Liver (tissue), 9 donors: Measurements from ENCODE around the gene CNTLN. TPM values are rescaled to one million over a fixed set of nuclear protein-coding genes. Genes with fewer than 3 reads are reported as not detected.
"Not testable (repeated sequence)": the region's sequence is repeated elsewhere in the genome, so short reads cannot be mapped to it uniquely, and the experiment has no call there.

ENCODE experiments used
- DNase-seq: peaks from one replicate; pipeline ENCODE4 v3.0.0-alpha.2; 2017; ENCODE audit warnings: low spot score
- H3K27ac ChIP-seq, 2 donors: one replicate each; pipeline ENCODE4 v1.7.0; 2013; ENCODE audit warnings: inconsistent platforms in 2 of 2, low read length in 2 of 2, control low read depth in 1 of 2, low read depth in 1 of 2, mild to moderate bottlenecking in 1 of 2
- H3K27me3 ChIP-seq, 4 donors: one replicate each; pipeline versions ENCODE4 v1.6.1 to v1.7.0; 2013; ENCODE audit warnings: low read length in 3 of 4, inconsistent platforms in 1 of 4, mild to moderate bottlenecking in 1 of 4, moderate library complexity in 1 of 4; ENCODE audit not compliant: control insufficient read depth in 4 of 4, insufficient read depth in 4 of 4
- H3K36me3 ChIP-seq, 4 donors: one replicate each; pipeline versions ENCODE4 v1.6.1 to v1.7.0; 2013; ENCODE audit warnings: low read length in 3 of 4, mild to moderate bottlenecking in 3 of 4, low read depth in 1 of 4, moderate library complexity in 1 of 4; ENCODE audit not compliant: control insufficient read depth in 4 of 4, insufficient read depth in 3 of 4
- H3K4me1 ChIP-seq, 4 donors: one replicate each; pipeline versions ENCODE4 v1.6.1 to v1.7.0; 2013; ENCODE audit warnings: low read length in 3 of 4, mild to moderate bottlenecking in 3 of 4, moderate library complexity in 1 of 4; ENCODE audit not compliant: control insufficient read depth in 4 of 4, insufficient read depth in 4 of 4
- H3K4me3 ChIP-seq, 3 donors: one replicate each; pipeline versions ENCODE4 v1.6.1 to v1.7.0; 2013; ENCODE audit warnings: low read length in 3 of 3, control low read depth in 1 of 3, low read depth in 1 of 3, mild to moderate bottlenecking in 1 of 3
- H3K9ac ChIP-seq, 2 donors: one replicate each; pipeline ENCODE4 v1.7.0; 2013; ENCODE audit warnings: low read length in 2 of 2, mild to moderate bottlenecking in 2 of 2, moderate library complexity in 2 of 2, control low read depth in 1 of 2, low read depth in 1 of 2
- H3K9me3 ChIP-seq, 4 donors: one replicate each; pipeline versions ENCODE4 v1.6.1 to v1.7.0; 2013; ENCODE audit warnings: low read length in 3 of 4; ENCODE audit not compliant: control insufficient read depth in 4 of 4
- ATF3 ChIP-seq: IDR thresholded peaks from 2 replicates; pipeline ENCODE4 v1.6.1; 2016; ENCODE audit warnings: antibody characterized with exemption
- CTCF ChIP-seq: fragments of 150-350 bp; IDR thresholded peaks from 2 replicates; pipeline ENCODE4 v1.5.1; 2017; ENCODE audit warnings: improper control_type of control experiment, low read depth, low read length; ENCODE audit not compliant: missing input control
- EGR1 ChIP-seq, 2 donors: IDR thresholded peaks; 2 replicates each; pipeline ENCODE4 v1.6.1; 2016 to 2018; ENCODE audit warnings: antibody characterized with exemption in 2 of 2, low read depth in 2 of 2
- FOXA1 ChIP-seq: IDR thresholded peaks from 2 replicates; pipeline ENCODE4 v1.6.1; 2016; ENCODE audit warnings: antibody characterized with exemption
- FOXA2 ChIP-seq: IDR thresholded peaks from 2 replicates; pipeline ENCODE4 v1.6.1; 2016; ENCODE audit warnings: antibody characterized with exemption
- HNF4A ChIP-seq, 2 donors: conservative IDR thresholded peaks; 2 replicates each; pipeline ENCODE4 v1.6.1; 2016; ENCODE audit warnings: antibody characterized with exemption in 2 of 2, mild to moderate bottlenecking in 2 of 2
- HNF4G ChIP-seq: IDR thresholded peaks from 2 replicates; pipeline ENCODE4 v1.6.1; 2016; ENCODE audit warnings: antibody characterized with exemption
- JUND ChIP-seq, 2 donors: IDR thresholded peaks; 2 replicates each; pipeline ENCODE4 v1.6.1; 2016; ENCODE audit warnings: antibody characterized with exemption in 2 of 2
- NR2F2 ChIP-seq: IDR thresholded peaks from 2 replicates; pipeline ENCODE4 v1.6.1; 2016; ENCODE audit warnings: antibody characterized with exemption
- RAD21 ChIP-seq, 2 donors: IDR thresholded peaks; 2 replicates each; pipeline ENCODE4 v1.6.1; 2016; ENCODE audit warnings: antibody characterized with exemption in 2 of 2, mild to moderate bottlenecking in 2 of 2
- TAF1 ChIP-seq: conservative IDR thresholded peaks from 2 replicates; pipeline ENCODE4 v1.6.1; 2016; ENCODE audit warnings: antibody characterized with exemption, mild to moderate bottlenecking
- WGBS: extraction: QIAGEN DNeasy Blood & Tissue Kit; methylation state at CpG from one replicate; pipeline ENCODE4 v1.1.7; 2013; 5-methylcytosine and 5-hydroxymethylcytosine counted together
- polyA plus RNA-seq, 2 donors: library from polyadenylated mRNA; stranded (reverse) in 1 of 2; unstranded in 1 of 2; fragments of 200-250 nt in 1 of 2; fragments of >200 nt in 1 of 2; fragmentation: Nextera tagmentation in 1 of 2; extraction: Ambion mirVana in 1 of 2; gene quantifications; one replicate each; pipeline versions ENCODE4 v1.2.1 to v1.2.3, GENCODE V29; 2013 to 2015
- total RNA-seq, 2 donors: library from RNA; depleted of rRNA; stranded (reverse); fragments of >200 nt; gene quantifications; one replicate each; pipeline ENCODE4 v1.2.3, GENCODE V29; 2014
- TF ChIP-seq, protein P1 (sequence below): IDR thresholded peaks from 2 replicates; pipeline ENCODE4 v1.6.1; 2016; ENCODE audit warnings: antibody characterized with exemption, mild to moderate bottlenecking
- donor health status: healthy.
- donor health status: healthy.
- donor health status: healthy.
- donor health status: healthy.
- donor health status: healthy.

Gene CNTLN
- total and polyA plus RNA-seq, 4 donors: 2.8 to 31.4 (median 11.0) TPM

GRCh38 chr9:17521100-17521855 is 386.4 kb downstream of the CNTLN start:
- Histone ChIP-seq H3K27me3 (no peaks in the 10 kb centered on the region), H3K9me3 (no peaks in the 10 kb centered on the region), H3K36me3 (no peaks in the 10 kb centered on the region), H3K27ac (no peak overlapping the region), H3K4me1 (peaks cover 0 to 11% (median 8%) of the 10 kb centered on the region in 4 donors), H3K4me3 (no peak overlapping the region), H3K9ac (no peak overlapping the region)
- WGBS: 88% methylated on average over 3 of the region's 3 CpGs
- DNase-seq: no peak
- no peak for TF ChIP-seq JUND (IDR thresholded peaks at IDR 0.05)
- no peak for TF ChIP-seq ATF3
- TF ChIP-seq, protein P1, sequence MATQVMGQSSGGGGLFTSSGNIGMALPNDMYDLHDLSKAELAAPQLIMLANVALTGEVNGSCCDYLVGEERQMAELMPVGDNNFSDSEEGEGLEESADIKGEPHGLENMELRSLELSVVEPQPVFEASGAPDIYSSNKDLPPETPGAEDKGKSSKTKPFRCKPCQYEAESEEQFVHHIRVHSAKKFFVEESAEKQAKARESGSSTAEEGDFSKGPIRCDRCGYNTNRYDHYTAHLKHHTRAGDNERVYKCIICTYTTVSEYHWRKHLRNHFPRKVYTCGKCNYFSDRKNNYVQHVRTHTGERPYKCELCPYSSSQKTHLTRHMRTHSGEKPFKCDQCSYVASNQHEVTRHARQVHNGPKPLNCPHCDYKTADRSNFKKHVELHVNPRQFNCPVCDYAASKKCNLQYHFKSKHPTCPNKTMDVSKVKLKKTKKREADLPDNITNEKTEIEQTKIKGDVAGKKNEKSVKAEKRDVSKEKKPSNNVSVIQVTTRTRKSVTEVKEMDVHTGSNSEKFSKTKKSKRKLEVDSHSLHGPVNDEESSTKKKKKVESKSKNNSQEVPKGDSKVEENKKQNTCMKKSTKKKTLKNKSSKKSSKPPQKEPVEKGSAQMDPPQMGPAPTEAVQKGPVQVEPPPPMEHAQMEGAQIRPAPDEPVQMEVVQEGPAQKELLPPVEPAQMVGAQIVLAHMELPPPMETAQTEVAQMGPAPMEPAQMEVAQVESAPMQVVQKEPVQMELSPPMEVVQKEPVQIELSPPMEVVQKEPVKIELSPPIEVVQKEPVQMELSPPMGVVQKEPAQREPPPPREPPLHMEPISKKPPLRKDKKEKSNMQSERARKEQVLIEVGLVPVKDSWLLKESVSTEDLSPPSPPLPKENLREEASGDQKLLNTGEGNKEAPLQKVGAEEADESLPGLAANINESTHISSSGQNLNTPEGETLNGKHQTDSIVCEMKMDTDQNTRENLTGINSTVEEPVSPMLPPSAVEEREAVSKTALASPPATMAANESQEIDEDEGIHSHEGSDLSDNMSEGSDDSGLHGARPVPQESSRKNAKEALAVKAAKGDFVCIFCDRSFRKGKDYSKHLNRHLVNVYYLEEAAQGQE: no peak
- no peak for TF ChIP-seq EGR1 (IDR thresholded peaks at IDR 0.05; ENCODE audit: low read depth in 2 of 2)
- no peak for TF ChIP-seq FOXA1
- no peak for TF ChIP-seq TAF1
- TF ChIP-seq FOXA2: no peak
- no peak for TF ChIP-seq NR2F2

DNA sequence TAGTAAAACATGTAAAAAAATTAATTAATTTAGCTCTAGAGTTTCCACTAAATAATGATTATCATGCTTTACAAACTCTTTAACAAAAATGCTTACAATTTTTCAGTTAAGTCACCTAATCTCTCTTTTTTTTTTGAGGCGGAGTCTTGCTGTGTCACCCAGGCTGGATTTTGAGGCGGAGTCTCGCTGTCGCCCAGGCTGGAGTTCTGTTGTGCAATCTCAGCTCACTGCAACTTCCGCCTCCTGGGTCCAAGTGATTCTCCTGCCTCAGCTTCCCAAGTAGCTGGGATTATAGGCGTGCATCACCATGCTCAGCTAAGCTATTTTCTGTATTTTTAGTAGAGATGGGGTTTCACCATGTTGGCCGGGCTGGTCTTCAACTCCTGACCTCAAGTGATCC is 391.9 kb downstream of the CNTLN start:
- H3K36me3 ChIP-seq, H3K4me1 ChIP-seq, H3K27ac ChIP-seq, H3K9me3 ChIP-seq, H3K27me3 ChIP-seq, DNase-seq, H3K4me3 ChIP-seq, H3K9ac ChIP-seq: not testable (repeated sequence)
- 89% methylated on average over 7 of the region's 7 CpGs for WGBS

DNA sequence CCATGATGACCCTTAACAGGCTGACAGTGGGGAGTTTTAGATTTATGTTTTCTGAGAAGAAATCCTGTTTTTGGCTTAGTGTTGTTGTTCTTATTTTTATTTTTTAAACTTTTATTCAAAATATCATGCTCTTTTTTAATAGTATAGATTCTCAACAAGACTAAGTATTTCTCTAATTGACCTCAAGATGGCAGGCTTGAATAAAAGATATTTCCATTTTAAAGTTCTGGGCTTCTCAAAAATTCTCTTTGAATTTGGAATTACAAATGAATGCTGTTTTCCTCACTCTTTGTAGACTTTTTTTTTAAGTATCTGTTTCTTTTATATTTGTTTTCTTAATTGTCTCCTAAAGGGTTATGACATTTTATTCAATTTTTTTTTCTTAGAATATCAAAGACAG is 394.0 kb downstream of the CNTLN start:
- no peaks in the 10 kb centered on the region for H3K36me3 ChIP-seq
- H3K4me1 ChIP-seq: peaks cover 0 to 3% (median 1%) of the 10 kb centered on the region in 4 donors
- DNase-seq: no peak
- H3K9me3 ChIP-seq: no peaks in the 10 kb centered on the region
- H3K4me3 ChIP-seq: no peak overlapping the region
- H3K9ac ChIP-seq: no peak overlapping the region
- TF ChIP-seq FOXA1 (no peak), RAD21 (IDR thresholded peaks at IDR 0.05) (peak; percentile 52 to 58), CTCF (peak; percentile 24), HNF4G (no peak), HNF4A (conservative IDR thresholded peaks at IDR 0.05) (no peak), ATF3 (no peak)
- no peak overlapping the region for H3K27ac ChIP-seq
- H3K27me3 ChIP-seq: no peaks in the 10 kb centered on the region
